Thyroid gland (tissue), 4 donors: ENCODE data around the gene TMEM19.

Experiments
- CTCF ChIP-seq, 6 experiments: fragments of 200-600 bp in 3 of 6; fragments of 450-650 bp in 3 of 6; sonication (generic) in 3 of 6; IDR thresholded peaks; one replicate each; pipeline ENCODE4 v1.5.1; 2016 to 2019; ENCODE audit warnings: antibody characterized with exemption in 6 of 6, mild to moderate bottlenecking in 2 of 6, inconsistent platforms in 1 of 6, moderate library complexity in 1 of 6
- POLR2A ChIP-seq, 2 donors: fragments of 450-650 bp; IDR thresholded peaks; one replicate each; pipeline ENCODE4 v1.6.1; 2017; ENCODE audit warnings: antibody characterized with exemption in 2 of 2, mild to moderate bottlenecking in 2 of 2, moderate library complexity in 1 of 2

GRCh38 chr12:71654200-71654599 is 31.7 kb upstream of the TMEM19 start:
- TF ChIP-seq CTCF (IDR thresholded peaks at IDR 0.05) = no peak
- no peak for TF ChIP-seq POLR2A (IDR thresholded peaks at IDR 0.05)
